ENCODE measurements around the gene WNT7A.

The WNT7A gene

GRCh38 chr3:13770170-13771169 lies 109.4 kb downstream of the WNT7A start:
- no peak for DNase-seq (ENCODE audit: low read depth in 2 of 2)

GRCh38 chr3:13769422-13769821 lies 110.4 kb downstream of the WNT7A start:
- DNase-seq (ENCODE audit: low read depth in 2 of 2) = no peak

- DNase-seq (ENCODE audit: low read depth in 2 of 2) = no peak
Measured at GRCh38 chr3:13768453-13768852, 111.4 kb downstream of the WNT7A start.

- DNase-seq (ENCODE audit: low read depth in 2 of 2) = no peak
Measured at GRCh38 chr3:13767896-13768295, 112.0 kb downstream of the WNT7A start.

- no peak for DNase-seq (ENCODE audit: low read depth in 2 of 2)
Measured at GRCh38 chr3:13767030-13767429, 112.8 kb downstream of the WNT7A start.
